WERI-Rb-1 (cell line): ENCODE measurements around the gene SERPING1.
A peak's percentile ranks its signal among the peaks of the same experiment; 100 is the strongest.

Source experiments
- DNase-seq: peaks from one replicate; pipeline ENCODE4 v3.0.0-alpha.2; 2020
- H3K27ac ChIP-seq: fragments of 250-450 bp; sonication (Bioruptor Pico); 2 replicates; pipeline ENCODE4 v1.5.1; 2020; ENCODE audit warnings: mild to moderate bottlenecking, moderate library complexity
- H3K27me3 ChIP-seq: fragments of 250-450 bp; sonication (Bioruptor Pico); 2 replicates; pipeline ENCODE4 v1.5.1; 2021; ENCODE audit warnings: mild to moderate bottlenecking, low read depth, moderate library complexity; ENCODE audit not compliant: insufficient read depth, severe bottlenecking
- H3K36me3 ChIP-seq: fragments of 250-450 bp; sonication (Bioruptor Pico); 2 replicates; pipeline ENCODE4 v1.5.1; 2020; ENCODE audit warnings: mild to moderate bottlenecking, moderate library complexity
- H3K4me3 ChIP-seq: 2 replicates; pipeline ENCODE4 v1.5.1; 2011; ENCODE audit warnings: low read depth, mild to moderate bottlenecking, control low read depth, low read length
- H3K9me3 ChIP-seq: fragments of 250-450 bp; sonication (Bioruptor Pico); 2 replicates; pipeline ENCODE4 v1.5.1; 2021; ENCODE audit warnings: mild to moderate bottlenecking, moderate library complexity; ENCODE audit not compliant: severe bottlenecking
- CTCF ChIP-seq: IDR thresholded peaks from 2 replicates; pipeline ENCODE4 v1.5.1; 2011; ENCODE audit warnings: low read depth, mild to moderate bottlenecking, control low read depth, inconsistent platforms, low read length

The SERPING1 gene

DNA sequence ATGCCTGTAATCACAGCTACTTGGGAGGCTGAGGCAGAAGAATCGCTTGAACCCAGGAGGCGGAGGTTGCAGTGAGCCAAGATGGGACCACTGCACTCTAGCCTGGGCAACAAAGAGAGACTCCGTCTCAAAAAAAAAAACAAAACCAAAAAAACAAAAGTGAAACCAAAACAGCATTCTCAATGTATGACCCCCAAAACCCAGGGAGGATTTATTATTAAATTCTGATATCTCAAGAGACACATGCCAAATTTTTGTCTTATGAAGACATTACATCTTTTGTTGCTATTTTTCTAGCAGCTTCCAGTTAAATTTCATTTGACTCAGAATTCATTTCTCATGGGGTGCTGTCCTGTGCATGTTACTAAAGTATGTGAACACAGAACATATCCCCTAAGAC is 55.2 kb downstream of the SERPING1 start:
- DNase-seq: no peak
- Histone ChIP-seq H3K9me3 (no peaks in the 10 kb centered on the region), H3K36me3 (no peaks in the 10 kb centered on the region), H3K27me3 (peaks cover 25% of the 10 kb centered on the region), H3K27ac (no peak overlapping the region), H3K4me3 (no peak overlapping the region)
- no peak for TF ChIP-seq CTCF

- Histone ChIP-seq H3K4me3 (no peak overlapping the region), H3K27me3 (peaks cover 20% of the 10 kb centered on the region), H3K27ac (no peak overlapping the region), H3K36me3 (no peaks in the 10 kb centered on the region), H3K9me3 (no peaks in the 10 kb centered on the region)
- TF ChIP-seq CTCF: no peak
- no peak for DNase-seq
These were observed 55.7 kb downstream of the SERPING1 start for GRCh38 chr11:57653163-57653562.

DNA sequence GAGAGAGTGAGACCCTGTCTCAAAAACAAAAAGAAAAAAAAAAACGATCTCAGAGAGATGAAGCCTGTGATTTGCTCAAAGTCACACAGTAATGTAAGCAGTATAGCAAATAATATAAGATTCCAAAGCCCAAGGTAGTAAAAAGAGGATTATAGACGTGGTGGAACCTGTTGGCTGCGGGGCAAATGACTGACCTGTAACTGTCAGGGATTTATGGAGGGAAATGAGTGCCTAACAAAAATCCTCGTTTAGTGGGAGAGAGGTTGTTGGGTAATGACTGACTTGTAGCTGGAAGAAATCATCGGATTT is 59.4 kb downstream of the SERPING1 start:
- Histone ChIP-seq H3K9me3 (no peaks in the 10 kb centered on the region), H3K27ac (peak overlapping the region; percentile 91), H3K27me3 (peaks cover under 1% of the 10 kb centered on the region), H3K36me3 (peaks cover 21% of the 10 kb centered on the region), H3K4me3 (peak overlapping the region; percentile 97)
- no peak for TF ChIP-seq CTCF
- DNase-seq: no peak

DNA sequence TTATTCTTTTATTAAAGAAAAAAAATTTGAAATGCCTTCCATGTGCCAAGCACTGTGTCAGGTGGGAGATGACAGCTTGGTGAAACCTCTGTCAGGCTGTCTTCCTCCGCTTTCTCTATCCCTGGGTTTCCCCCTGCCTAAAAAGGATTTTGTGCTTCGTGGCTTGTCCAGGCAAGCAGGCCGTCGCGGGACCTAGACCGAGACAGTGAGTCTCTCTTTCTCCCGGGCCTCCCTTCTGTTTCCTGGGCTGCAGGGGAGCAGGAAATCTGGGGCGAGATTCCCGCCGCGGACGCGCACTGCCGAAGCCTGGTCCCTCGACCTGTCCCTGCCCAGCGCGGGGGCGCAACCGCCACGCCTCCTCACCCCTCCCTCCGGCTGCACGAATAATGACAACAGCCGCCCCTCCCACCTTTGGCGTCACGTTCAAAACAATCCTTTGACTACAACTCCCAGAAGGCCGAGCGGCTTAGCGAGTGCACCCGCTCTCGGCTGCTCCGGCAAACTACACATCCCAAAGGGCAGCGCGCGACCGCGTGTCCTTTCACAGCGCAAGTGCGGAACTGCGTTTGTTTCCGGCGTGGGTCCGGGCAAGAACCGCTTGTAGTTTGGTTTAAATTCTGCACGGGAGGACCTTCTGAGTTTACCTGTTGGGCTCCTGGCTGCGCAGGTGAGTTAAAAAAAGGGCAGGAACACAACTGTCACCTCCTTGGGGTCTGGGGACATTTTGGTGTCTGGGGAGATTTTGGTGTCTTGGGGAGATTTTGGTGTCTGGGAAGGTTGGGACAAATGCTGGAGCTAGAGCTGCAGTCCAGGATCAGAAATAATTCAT is 59.9 kb downstream of the SERPING1 start, which contains the start of gene CLP1:
Gene CLP1, plus strand, starts transcription at position 569 of the 829 bp plus-strand sequence. CDS start 1,715 bp downstream, outside the sequence.
- no peaks in the 10 kb centered on the region for H3K9me3 ChIP-seq
- peak within 1 kb of the TSS; percentile 97 for H3K4me3 ChIP-seq
- no peak for TF ChIP-seq CTCF
- DNase-seq: peak; percentile 99
- H3K27ac ChIP-seq: peak within 1 kb of the TSS; percentile 91
- no peaks in the 10 kb centered on the region for H3K27me3 ChIP-seq
- H3K36me3 ChIP-seq: peaks cover 27% of the 10 kb centered on the region

DNA sequence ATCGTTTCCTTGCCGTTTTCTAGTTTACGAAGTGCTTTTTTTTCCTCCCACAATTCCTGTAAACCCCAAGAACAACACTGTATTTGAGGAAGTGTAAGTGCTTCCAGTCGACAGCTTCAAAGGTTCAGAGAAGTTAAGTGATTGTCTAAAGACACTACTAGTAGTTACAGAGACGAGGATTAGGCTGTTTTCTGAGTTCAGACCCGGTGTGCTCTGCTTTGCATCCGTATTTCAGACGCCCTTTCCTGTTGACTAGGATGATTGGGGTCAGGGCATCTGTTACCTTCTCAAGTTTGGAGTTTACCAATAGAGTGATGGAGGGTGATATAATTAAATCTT is 60.5 kb downstream of the SERPING1 start:
- no peaks in the 10 kb centered on the region for H3K27me3 ChIP-seq
- peaks cover 28% of the 10 kb centered on the region for H3K36me3 ChIP-seq
- peak overlapping the region; percentile 40 for H3K27ac ChIP-seq
- no peak for TF ChIP-seq CTCF
- H3K4me3 ChIP-seq: peak overlapping the region; percentile 97
- H3K9me3 ChIP-seq: no peaks in the 10 kb centered on the region
- no peak for DNase-seq

DNA sequence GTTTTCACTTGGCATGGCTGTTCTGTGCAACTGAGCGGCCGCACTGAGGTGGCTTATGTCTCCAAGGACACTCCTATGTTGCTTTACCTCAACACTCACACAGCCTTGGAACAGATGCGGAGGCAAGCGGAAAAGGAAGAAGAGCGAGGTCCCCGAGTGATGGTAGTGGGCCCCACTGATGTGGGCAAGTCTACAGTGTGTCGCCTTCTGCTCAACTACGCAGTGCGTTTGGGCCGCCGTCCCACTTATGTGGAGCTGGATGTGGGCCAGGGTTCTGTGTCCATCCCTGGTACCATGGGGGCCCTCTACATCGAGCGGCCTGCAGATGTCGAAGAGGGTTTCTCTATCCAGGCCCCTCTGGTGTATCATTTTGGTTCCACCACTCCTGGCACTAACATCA is 62.2 kb downstream of the SERPING1 start:
- DNase-seq: no peak
- TF ChIP-seq CTCF: no peak
- H3K36me3 ChIP-seq: peaks cover 28% of the 10 kb centered on the region
- no peaks in the 10 kb centered on the region for H3K9me3 ChIP-seq
- no peaks in the 10 kb centered on the region for H3K27me3 ChIP-seq
- H3K4me3 ChIP-seq: no peak overlapping the region
- H3K27ac ChIP-seq: no peak overlapping the region
